Neural crest cell (in vitro differentiated cells): ENCODE results near the gene DMBX1. TPM values are rescaled to one million over a fixed set of nuclear protein-coding genes. Genes with fewer than 3 reads are reported as not detected.

Experiments
- DNase-seq: peaks from one replicate; pipeline ENCODE4 v3.0.0; 2021; ENCODE audit warnings: low read depth, mixed read lengths, low spot score
- H3K27ac Mint-ChIP-seq: one replicate; pipeline ENCODE4 v1.8.0; 2021; ENCODE audit warnings: mild to moderate bottlenecking, mixed read lengths; ENCODE audit not compliant: unreplicated experiment
- H3K27me3 Mint-ChIP-seq: 2 replicates; pipeline ENCODE4 v1.8.0; 2021; ENCODE audit warnings: low read depth, mild to moderate bottlenecking, mixed read lengths
- H3K36me3 Mint-ChIP-seq: 2 replicates; pipeline ENCODE4 v1.8.0; 2021; ENCODE audit warnings: low read depth, mild to moderate bottlenecking, mixed read lengths
- H3K4me1 Mint-ChIP-seq: 2 replicates; pipeline ENCODE4 v1.8.0; 2021; ENCODE audit warnings: mixed read lengths
- H3K4me3 Mint-ChIP-seq: one replicate; pipeline ENCODE4 v1.8.0; 2021; ENCODE audit warnings: mild to moderate bottlenecking, mixed read lengths
- H3K9me3 Mint-ChIP-seq: 2 replicates; pipeline ENCODE4 v1.8.0; 2021; ENCODE audit warnings: mixed read lengths
- CTCF ChIP-seq: fragments of 200-600 bp; sonication (generic); conservative IDR thresholded peaks from 2 replicates; pipeline ENCODE4 v1.5.0; 2021; ENCODE audit warnings: antibody characterized with exemption, mild to moderate bottlenecking
- total RNA-seq: library from RNA; stranded (reverse); gene quantifications from 2 replicates; pipeline ENCODE4 v1.2.1, GENCODE V29; 2021

DMBX1 gene
- total RNA-seq, 1 donor from 2014 or later = not detected

GRCh38 chr1:46520063-46520911, 30.7 kb downstream of the DMBX1 start:
- Mint-ChIP-seq H3K27ac (no peak overlapping the region), H3K36me3 (no peaks in the 10 kb centered on the region), H3K27me3 (peaks cover 61% of the 10 kb centered on the region), H3K4me1 (peaks cover 17% of the 10 kb centered on the region), H3K9me3 (no peaks in the 10 kb centered on the region), H3K4me3 (no peak overlapping the region)
- DNase-seq = no peak
- no peak for TF ChIP-seq CTCF

DNA sequence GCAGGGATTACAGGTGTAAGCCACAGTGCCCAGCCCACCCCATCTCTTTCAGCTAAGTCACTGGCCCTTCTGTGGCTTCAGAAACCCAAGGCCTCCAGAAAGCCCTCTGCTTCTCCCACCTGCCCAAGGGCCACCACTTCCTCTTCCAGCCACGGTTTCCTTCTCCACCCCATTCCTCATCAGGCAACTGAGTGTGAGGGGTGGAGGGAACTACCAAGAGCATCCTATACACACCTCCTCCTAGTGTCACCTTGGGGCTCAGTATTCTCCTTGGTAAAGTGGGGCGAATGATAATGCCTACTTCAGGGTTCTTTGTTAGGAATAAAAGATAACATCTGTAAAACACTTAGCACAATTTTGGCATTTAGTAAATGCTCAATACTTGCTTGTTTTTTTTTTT, 31.8 kb downstream of the DMBX1 start:
- Mint-ChIP-seq H3K4me3 (no peak overlapping the region), H3K36me3 (no peaks in the 10 kb centered on the region), H3K27me3 (peaks cover 63% of the 10 kb centered on the region), H3K9me3 (no peaks in the 10 kb centered on the region), H3K27ac (no peak overlapping the region), H3K4me1 (peaks cover 17% of the 10 kb centered on the region)
- DNase-seq = no peak
- TF ChIP-seq CTCF = no peak

- Mint-ChIP-seq H3K36me3 (no peaks in the 10 kb centered on the region), H3K4me1 (peaks cover 24% of the 10 kb centered on the region), H3K27ac (no peak overlapping the region), H3K4me3 (no peak overlapping the region), H3K9me3 (no peaks in the 10 kb centered on the region), H3K27me3 (peaks cover 63% of the 10 kb centered on the region)
- TF ChIP-seq CTCF = no peak
- DNase-seq = no peak
These were observed 32.7 kb downstream of the DMBX1 start for GRCh38 chr1:46522184-46522968.

DNA sequence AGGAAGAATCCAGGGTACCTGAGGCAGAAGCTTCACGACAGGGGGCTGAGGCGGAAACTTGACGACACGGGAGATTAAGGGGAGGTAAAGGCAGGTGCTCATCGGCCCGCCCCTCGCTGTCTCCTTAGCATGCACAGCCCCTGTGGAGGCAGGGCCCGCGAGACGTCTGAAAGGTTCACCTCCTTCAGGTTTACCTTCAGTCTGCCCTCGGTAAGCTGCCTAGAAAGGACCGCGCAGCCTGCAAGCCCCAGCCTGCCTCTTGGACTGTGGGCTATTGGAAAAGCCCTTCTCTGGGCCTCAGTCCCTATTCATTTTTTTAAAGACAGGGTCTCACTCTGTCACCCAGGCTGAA, 33.3 kb downstream of the DMBX1 start:
- TF ChIP-seq CTCF = no peak
- Mint-ChIP-seq H3K27ac (no peak overlapping the region), H3K4me1 (peaks cover 30% of the 10 kb centered on the region), H3K27me3 (peaks cover 63% of the 10 kb centered on the region), H3K9me3 (no peaks in the 10 kb centered on the region), H3K4me3 (no peak overlapping the region), H3K36me3 (no peaks in the 10 kb centered on the region)
- no peak for DNase-seq

- Mint-ChIP-seq H3K4me1 (peaks cover 34% of the 10 kb centered on the region), H3K36me3 (no peaks in the 10 kb centered on the region), H3K27me3 (peaks cover 64% of the 10 kb centered on the region), H3K9me3 (no peaks in the 10 kb centered on the region), H3K4me3 (no peak overlapping the region), H3K27ac (no peak overlapping the region)
- no peak for TF ChIP-seq CTCF
- DNase-seq = no peak
These were observed 34.1 kb downstream of the DMBX1 start for GRCh38 chr1:46523496-46524353.
